Colonic mucosa (tissue), 4 donors: ENCODE measurements around the gene ERCC6. TPM values are rescaled to one million over a fixed set of nuclear protein-coding genes. Genes with fewer than 3 reads are reported as not detected.

Experiments used
- DNase-seq: peaks from one replicate; pipeline ENCODE4 v3.0.0-alpha.2; 2020
- H3K27ac ChIP-seq: fragments of 200-600 bp; one replicate; pipeline ENCODE4 v1.8.0; 2021
- H3K27me3 ChIP-seq: fragments of 200-600 bp; one replicate; pipeline ENCODE4 v1.8.0; 2021
- H3K36me3 ChIP-seq: fragments of 200-600 bp; one replicate; pipeline ENCODE4 v1.8.0; 2021
- H3K4me1 ChIP-seq: fragments of 200-600 bp; one replicate; pipeline ENCODE4 v1.8.0; 2021; ENCODE audit warnings: mild to moderate bottlenecking
- H3K4me3 ChIP-seq: fragments of 200-600 bp; one replicate; pipeline ENCODE4 v1.8.0; 2021
- H3K9ac ChIP-seq, 2 donors: one replicate each; pipeline ENCODE4 v1.7.0; 2013; ENCODE audit warnings: control low read depth in 2 of 2, low read depth in 2 of 2, low read length in 2 of 2
- H3K9me3 ChIP-seq: fragments of 200-600 bp; one replicate; pipeline ENCODE4 v1.8.0; 2021
- CTCF ChIP-seq: fragments of 200-600 bp; IDR thresholded peaks from one replicate; pipeline ENCODE4 v1.8.0; 2022; ENCODE audit warnings: antibody characterized with exemption, mild to moderate bottlenecking
- intact Hi-C: fragments of 100-400 bp; cut with DNase I; formaldehyde crosslinking; loops from one replicate; pipeline ENCODE4 v1.14.1; 2022
- total RNA-seq, 2 donors: library from RNA; stranded (reverse); fragmentation: NEBNext Ultra II Directional in 1 of 2; extraction: Animal tissue kit (Norgen Biotek cat#: 25700) in 1 of 2; gene quantifications; one replicate each; pipeline ENCODE4 v1.2.1, GENCODE V29; 2021
- donor health status: healthy.
- donor health status: DM: no; HTN: no; CAD: no.
- donor health status: DM: no; HTN: no; CAD: no.

Gene ERCC6
- total RNA-seq, 2 donors from 2014 or later: 16.4 to 18.0 TPM

- no peaks in the 10 kb centered on the region for H3K9me3 ChIP-seq
- TF ChIP-seq CTCF: no peak
- H3K9ac ChIP-seq: no peak overlapping the region
- no peaks in the 10 kb centered on the region for H3K36me3 ChIP-seq
- H3K4me1 ChIP-seq: no peaks in the 10 kb centered on the region
- no peak overlapping the region for H3K27ac ChIP-seq
- intact Hi-C loops: no loop called here
- no peak for DNase-seq
- no peaks in the 10 kb centered on the region for H3K27me3 ChIP-seq
- H3K4me3 ChIP-seq: no peak overlapping the region
Observed at GRCh38 chr10:49498425-49498824, 40.5 kb downstream of the ERCC6 start.

GRCh38 chr10:49497358-49497757, 41.6 kb downstream of the ERCC6 start:
- H3K27me3 ChIP-seq: no peaks in the 10 kb centered on the region
- TF ChIP-seq CTCF: no peak
- intact Hi-C loops: no loop called here
- H3K9ac ChIP-seq: no peak overlapping the region
- no peak for DNase-seq
- no peak overlapping the region for H3K27ac ChIP-seq
- H3K36me3 ChIP-seq: no peaks in the 10 kb centered on the region
- H3K4me1 ChIP-seq: no peaks in the 10 kb centered on the region
- H3K9me3 ChIP-seq: no peaks in the 10 kb centered on the region
- H3K4me3 ChIP-seq: no peak overlapping the region

- Histone ChIP-seq H3K27ac (no peak overlapping the region), H3K9ac (no peak overlapping the region), H3K27me3 (no peaks in the 10 kb centered on the region), H3K4me1 (no peaks in the 10 kb centered on the region), H3K4me3 (no peak overlapping the region), H3K9me3 (no peaks in the 10 kb centered on the region), H3K36me3 (no peaks in the 10 kb centered on the region)
- TF ChIP-seq CTCF: no peak
- intact Hi-C loops: no loop called here
- DNase-seq: no peak
Observed at GRCh38 chr10:49488056-49488717, 50.7 kb downstream of the ERCC6 start.

GRCh38 chr10:49486738-49487137, 52.2 kb downstream of the ERCC6 start:
- H3K4me3 ChIP-seq: no peak overlapping the region
- no peaks in the 10 kb centered on the region for H3K9me3 ChIP-seq
- H3K27ac ChIP-seq: no peak overlapping the region
- no peaks in the 10 kb centered on the region for H3K36me3 ChIP-seq
- H3K9ac ChIP-seq: no peak overlapping the region
- DNase-seq: no peak
- no peaks in the 10 kb centered on the region for H3K4me1 ChIP-seq
- TF ChIP-seq CTCF: no peak
- no peaks in the 10 kb centered on the region for H3K27me3 ChIP-seq
- intact Hi-C loops: no loop called here

- intact Hi-C loops: no loop called here
- no peaks in the 10 kb centered on the region for H3K36me3 ChIP-seq
- H3K27ac ChIP-seq: no peak overlapping the region
- no peaks in the 10 kb centered on the region for H3K9me3 ChIP-seq
- H3K4me1 ChIP-seq: no peaks in the 10 kb centered on the region
- no peak overlapping the region for H3K4me3 ChIP-seq
- H3K27me3 ChIP-seq: no peaks in the 10 kb centered on the region
- no peak for TF ChIP-seq CTCF
- H3K9ac ChIP-seq: no peak overlapping the region
- no peak for DNase-seq
Observed at GRCh38 chr10:49486009-49486408, 52.9 kb downstream of the ERCC6 start.
